Lung microvascular endothelial cell (primary cell): ENCODE measurements around the gene ACSM4. TPM values are rescaled to one million over a fixed set of nuclear protein-coding genes. Genes with fewer than 3 reads are reported as not detected.
"Not testable (repeated sequence)": the region's sequence is repeated elsewhere in the genome, so short reads cannot be mapped to it uniquely, and the experiment has no call there.

Source experiments
- DNase-seq, 2 donors: peaks; one replicate each; pipeline versions ENCODE4 v3.0.0 to v3.0.0-alpha.2; 2010; ENCODE audit warnings: low read depth in 2 of 2
- total RNA-seq: library from RNA; depleted of rRNA; stranded (reverse); fragments of >200 nt; gene quantifications from 2 replicates; pipeline ENCODE4 v1.2.1, GENCODE V29; 2014

The ACSM4 gene
- total RNA-seq, 1 donor from 2014 or later, result not detected

DNA sequence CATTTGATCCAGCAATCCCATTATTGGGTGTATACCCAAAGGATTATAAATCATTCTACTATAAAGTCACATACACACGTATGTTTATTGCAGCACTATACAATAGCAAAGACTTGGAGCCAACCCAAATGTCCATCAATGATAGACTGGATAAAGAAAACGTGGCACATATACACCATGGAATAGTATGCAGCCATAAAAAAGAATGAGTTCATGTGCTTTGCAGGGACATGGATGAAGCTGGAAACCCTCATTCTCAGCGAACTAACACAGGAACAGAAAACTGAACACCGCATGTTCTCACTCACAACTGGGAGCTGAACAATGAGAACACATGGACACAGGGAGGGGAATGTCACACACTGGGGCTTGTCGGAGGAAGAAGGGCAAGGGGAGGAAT, 33.9 kb downstream of the ACSM4 start:
- DNase-seq, result not testable (repeated sequence)

DNA sequence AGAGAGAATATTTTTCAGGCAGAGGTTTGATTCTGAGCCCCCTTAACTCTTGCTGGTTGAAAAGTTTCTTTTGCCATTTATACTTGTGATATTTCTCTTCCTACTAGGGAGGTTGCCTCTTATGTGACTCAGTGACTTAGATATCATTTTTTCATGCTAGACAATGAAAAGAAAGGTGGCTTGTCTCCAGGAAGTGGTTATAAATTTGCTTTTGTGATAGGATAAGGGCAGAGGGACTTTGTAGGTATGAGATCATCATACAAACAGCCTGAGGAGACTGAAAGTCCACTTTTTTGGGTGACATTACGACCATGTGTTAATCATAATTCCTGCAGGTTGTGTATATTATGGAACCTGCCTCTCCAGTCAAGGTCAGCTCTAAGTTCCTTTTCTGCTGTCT, 35.8 kb downstream of the ACSM4 start:
- no peak for DNase-seq

DNA sequence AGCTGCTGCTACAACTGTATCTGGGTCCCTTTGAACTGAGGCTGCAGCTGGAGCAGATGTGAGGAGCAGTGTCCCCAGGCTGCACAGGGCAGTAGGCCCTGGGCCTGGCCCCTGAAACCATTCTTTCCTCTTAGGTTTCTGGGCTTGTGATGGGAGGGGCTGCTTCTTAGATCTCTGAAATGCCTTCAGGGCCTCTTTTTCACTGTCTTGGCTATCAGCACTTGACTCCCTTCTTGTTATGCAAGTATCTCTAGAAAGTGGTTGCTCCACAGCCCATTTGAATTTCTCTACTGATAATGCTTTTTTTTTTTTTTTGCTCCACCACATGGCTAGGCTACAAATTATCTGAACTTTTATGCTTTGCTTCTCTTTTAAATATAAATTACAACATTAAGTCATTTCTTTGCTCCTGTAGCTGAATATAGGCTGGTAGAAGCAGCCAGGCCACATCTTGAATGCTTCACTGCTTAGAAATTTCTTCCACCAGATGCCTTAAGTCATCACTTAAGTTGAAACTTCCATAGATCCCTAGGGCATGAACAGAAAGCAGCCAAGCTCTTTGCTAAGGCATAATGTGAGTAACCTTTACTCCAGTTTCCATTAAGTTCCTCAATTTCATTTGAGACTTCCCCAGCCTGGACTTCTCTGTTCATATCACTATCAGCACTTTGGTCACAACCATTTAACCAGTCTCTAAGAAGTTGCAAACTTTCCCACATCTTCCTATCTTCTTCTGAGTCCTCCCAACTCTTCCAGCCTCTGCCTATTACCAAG, 41.1 kb downstream of the ACSM4 start:
- DNase-seq, result no peak

DNA sequence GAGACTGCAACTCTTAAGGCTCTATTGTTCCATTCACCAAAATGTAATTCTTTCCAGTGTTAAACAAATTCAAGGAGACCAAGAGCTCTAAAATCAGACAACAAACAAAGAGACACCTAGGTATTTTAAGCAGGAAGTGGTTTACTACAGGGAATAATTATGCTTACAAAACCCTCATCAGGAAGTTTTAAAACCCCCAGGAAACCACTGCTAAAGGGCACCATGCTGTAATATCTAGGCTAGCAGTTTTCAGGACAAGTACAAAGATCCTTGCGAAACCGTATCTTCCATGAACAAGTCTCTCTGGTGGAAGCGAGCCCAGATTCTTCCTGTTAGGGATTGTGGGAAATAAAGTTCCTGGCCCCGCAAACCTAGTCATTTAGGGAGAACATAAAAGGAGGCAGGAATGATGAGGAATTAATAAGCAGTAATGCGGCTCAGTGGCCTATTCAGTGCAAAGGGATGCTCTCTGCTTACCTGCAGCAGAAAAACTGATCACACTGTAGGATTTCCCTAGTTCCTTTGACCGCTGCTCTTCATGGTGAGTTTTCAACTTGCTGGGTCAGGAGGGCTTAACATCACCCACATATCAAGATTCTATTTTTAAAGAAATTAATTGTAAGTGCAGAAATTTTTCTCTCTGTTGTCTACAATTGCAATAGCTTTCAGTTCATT, 42.8 kb downstream of the ACSM4 start:
- DNase-seq, result no peak

DNA sequence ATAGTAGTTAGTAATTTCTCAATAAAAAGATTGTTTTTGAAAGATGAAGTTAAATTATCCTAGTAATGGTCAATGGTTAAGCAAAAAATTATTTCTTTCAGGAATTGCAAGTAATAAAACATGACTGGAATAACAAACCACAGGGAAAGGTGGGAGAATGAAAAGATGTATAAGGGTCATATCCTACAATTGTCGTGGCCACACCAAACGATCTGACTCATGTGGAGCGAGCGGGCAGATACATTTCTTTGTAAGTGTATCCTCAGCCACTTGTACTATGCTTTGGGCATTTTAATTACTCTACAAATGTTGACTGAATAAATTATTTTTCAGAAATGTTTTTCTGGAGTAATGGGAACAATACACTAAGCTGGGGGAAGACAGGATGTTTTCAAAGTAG, 45.5 kb downstream of the ACSM4 start:
- DNase-seq, result peak; percentile 68 to 82

DNA sequence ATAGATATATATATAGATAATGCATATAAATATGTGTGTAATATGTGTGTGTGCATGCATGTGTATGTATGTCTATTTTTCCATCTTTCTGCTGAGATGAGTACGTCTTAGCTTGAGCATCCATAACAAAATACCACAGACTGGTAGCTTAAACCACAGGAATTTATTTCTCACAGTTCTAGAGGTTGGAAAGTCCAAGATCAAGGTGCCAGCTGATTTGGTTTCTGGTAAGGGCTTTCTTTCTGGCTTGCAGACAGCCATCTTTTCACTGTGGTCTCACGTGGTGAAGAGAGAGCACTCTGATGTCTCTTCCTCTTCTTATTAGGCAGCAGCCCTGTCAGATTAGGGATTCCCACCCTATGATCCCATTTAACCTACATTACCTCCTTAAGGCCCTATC, 47.3 kb downstream of the ACSM4 start:
- no peak for DNase-seq

DNA sequence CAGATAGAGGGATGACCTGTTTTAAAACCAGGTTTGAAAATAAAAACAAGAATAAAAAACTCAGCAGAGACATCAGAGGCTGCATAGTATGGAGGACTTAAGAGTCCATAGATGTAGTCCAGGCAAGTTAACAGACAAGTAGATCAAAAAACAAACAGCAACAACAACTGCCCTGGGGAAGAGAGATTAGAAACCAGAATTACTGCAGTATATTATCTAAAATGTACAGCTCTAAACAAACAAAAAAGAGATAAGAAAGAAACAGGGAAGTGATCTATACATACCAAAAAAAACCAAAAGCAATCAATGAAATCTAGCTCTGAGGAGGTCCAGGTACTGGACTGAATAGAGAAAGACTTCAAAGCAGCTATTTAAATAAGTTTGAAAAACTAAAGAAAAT, 48.8 kb downstream of the ACSM4 start:
- DNase-seq, result no peak

DNA sequence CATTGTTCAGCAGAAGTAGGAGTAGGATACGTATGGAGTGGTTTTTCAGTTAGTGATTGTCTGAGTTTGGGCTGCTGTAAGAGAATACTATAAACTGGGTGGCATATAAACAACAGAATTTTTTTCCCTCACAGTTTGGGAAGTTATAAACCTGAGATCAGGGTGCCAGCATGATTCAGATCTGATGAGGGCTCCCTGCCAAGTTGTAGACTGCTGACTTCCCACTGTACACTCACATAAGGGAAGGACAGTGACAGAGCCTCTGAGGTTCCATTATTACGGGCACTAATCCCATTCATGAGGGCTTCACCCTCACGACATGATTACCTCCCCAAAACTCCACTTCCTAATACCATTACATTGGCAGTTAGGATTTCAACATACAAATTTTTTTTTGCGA, 50.7 kb downstream of the ACSM4 start:
- DNase-seq, result peak; percentile 45 to 72

DNA sequence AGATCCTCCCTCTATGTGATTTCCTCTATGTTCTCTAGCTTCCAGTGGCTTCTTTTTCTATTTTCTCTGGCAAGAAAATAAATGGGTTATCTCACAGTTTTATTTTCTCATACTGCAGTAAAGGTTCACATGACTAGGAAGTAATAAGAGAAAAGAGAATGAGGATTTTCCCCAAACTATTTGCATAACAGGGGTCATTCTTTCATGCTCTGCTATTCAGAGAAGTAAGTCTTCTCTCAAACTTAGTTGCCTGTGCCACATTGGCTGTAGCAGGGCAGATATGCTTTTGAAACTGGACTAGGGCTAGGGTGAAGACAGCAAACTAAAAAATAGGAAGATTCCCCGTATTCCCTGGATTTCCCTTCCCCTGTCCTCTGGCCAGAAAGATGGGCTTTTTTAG, 57.4 kb downstream of the ACSM4 start:
- no peak for DNase-seq

DNA sequence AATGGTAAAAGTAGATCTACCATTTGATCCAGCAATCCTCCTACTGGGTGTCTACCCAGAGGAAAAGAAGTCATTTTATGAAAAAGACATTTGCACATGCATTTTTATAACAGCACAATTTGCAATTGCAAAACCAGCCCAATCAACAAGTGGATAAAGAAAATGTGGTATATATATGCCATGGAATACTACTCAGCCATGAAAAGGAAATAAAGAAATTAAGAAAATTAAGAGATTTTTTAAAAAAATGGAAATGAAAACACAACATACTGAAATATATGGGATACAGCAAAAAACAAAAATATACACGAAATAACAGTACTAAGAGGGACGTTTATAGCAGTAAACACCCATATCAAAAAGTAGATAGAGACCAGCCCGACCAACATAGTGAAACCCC, 58.9 kb downstream of the ACSM4 start:
- DNase-seq, result no peak

DNA sequence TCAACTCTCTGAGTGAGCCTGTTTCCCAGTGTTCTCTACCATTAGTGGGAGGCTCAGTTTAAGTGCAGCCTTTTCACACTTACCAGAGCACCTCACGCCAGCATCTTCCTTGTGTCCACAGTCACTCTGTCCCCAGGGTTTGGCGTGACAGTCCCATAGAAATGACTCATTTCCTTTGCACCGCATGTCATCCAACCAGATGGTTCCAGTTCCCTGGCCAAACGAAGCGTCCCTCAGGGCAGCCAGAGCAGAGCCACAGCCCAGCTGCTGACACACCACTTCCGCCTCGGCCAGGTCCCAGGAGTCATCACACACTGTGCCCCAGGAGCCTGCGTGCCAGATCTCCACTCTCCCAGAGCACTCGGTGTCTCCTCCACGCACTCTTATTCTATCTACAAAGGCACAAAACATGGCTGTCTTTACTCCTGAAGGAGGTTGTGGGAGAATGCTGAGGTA, 65.4 kb downstream of the ACSM4 start:
- peak; percentile 49 to 63 for DNase-seq

DNA sequence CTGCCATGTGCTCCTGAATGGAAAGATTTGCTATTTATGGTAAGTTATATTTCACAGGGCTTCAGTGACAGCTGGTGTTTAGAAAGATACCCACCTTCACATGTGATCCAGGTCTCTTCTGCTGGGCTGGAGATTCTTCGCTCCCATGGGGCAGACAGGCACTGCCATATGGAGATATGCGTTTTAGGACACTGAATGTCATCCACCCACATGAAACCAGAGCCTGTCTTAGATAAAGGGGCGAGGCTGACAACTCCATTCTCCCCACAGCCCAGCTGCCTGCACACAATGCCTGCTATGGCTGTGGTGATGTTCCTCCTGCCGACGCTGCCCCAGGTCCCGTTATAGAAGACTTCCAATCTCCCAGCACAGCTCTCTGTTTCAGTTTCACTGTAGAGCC, 69.4 kb downstream of the ACSM4 start:
- DNase-seq, result no peak

DNA sequence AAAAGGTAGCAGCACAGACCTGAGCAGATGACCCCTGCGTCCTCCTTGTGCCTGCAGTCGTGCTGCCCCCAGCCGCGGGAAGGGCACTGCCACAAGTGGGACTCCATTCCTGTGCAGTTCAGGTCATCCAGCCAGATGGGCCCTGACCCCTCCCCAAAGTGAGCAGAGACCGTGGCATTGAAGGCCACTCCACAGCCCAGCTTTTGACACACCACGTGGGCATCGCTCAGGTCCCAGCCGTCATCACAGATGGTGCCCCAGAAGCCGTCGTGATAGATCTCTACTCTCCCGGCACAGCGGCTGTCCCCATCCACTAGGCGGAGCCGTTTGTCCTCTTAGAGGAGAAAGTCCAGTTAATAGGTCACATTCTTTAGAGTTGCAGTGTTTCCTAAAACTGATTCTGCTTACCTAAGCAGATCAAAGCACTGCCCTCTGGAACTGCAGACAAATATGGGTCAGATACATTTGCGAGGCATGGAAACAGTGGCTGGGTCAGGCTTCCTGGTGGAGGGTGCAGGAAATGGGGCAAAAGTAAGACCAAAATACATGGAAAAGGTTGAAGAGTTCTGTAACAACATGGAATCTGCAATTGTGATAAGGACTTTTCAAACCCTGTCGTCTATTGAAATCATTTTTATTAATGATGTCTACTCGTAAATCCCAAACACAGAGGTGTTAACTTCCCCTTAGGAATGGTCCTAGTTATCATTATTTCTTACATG, 70.7 kb downstream of the ACSM4 start:
- peak; percentile 72 to 75 for DNase-seq

DNA sequence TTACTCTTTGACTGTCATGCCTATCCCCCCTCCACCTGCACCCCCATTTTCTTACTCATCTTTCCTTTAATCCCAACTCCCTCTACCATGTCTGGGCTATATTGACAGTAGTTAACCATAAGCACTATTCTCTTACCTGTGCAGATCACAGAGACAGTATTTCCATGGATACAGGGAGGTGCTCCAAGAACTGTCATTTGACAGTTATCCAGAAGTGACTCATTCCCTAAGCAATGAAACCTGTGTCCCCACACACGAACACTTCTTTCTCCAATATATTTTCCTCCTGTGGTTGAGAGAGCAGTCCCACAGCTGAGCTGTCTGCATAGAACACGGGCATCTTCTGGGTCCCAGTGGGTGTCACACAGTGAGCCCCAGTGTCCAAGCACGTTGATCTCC, 71.3 kb downstream of the ACSM4 start:
- peak in 1 of 2 donors; percentile 16 for DNase-seq

DNA sequence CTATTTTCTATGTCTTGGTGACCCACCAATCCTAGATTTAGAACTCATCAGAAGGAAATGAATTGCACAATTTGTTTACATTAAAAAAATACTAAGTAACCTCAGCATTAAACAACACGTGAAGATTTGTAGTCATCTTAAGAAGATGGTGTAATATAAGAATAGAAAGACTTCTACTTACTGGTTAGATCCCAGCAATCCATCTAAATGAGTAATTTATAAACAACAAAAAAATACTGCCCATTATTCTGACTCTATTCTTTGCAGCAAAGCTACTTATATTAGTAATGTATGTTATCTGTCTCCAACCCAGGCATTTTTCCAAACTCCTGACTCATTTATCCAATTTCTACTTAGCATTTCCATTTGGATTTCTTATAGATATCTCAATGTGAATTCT, 72.3 kb downstream of the ACSM4 start:
- no peak for DNase-seq

Other genes with a start within 250 kb of the ACSM4 start
- gene C1S, start 243.4 kb upstream of the ACSM4 start, total RNA-seq, result under 0.01 and 0.20 TPM in 2 replicates
- gene C1R, start 211.6 kb upstream of the ACSM4 start, total RNA-seq, result 0.40 and 0.87 TPM in 2 replicates
- 12.2 and 13.7 TPM in 2 replicates for gene C1RL, start 194.9 kb upstream of the ACSM4 start, total RNA-seq
- 0.22 TPM in 1 of 2 replicates, not detected in the other for gene RBP5, start 175.2 kb upstream of the ACSM4 start, total RNA-seq
- gene CLSTN3, start 173.7 kb upstream of the ACSM4 start, total RNA-seq, result 12.9 and 15.0 TPM in 2 replicates
- 22.2 and 23.5 TPM in 2 replicates for gene PEX5, start 114.4 kb upstream of the ACSM4 start, total RNA-seq
- gene CD163L1, start 140.1 kb downstream of the ACSM4 start, total RNA-seq, result 3.2 and 10.2 TPM in 2 replicates
- gene CD163, start 199.7 kb downstream of the ACSM4 start, total RNA-seq, result under 0.01 TPM in 1 of 2 replicates, not detected in the other